ENCODE results near the gene RUSC1.
"Not testable (repeated sequence)": the region's sequence is repeated elsewhere in the genome, so short reads cannot be mapped to it uniquely, and the experiment has no call there.

The RUSC1 gene

GRCh38 chr1:155286544-155286943 is 34.1 kb upstream of the RUSC1 start:
- Histone ChIP-seq H3K4ac (ENCODE audit: low read length) (no peak overlapping the region), H3K18ac (ENCODE audit: low read length) (no peak overlapping the region), H2BK120ac (ENCODE audit: low read depth, low read length) (no peak overlapping the region), H2BK12ac (ENCODE audit: low read length) (no peak overlapping the region), H3K4me1 (ENCODE audit: control insufficient read depth in 2 of 2, insufficient read depth in 1 of 2, low read depth in 1 of 2, low read length in 2 of 2) (no peaks in the 10 kb centered on the region), H3K36me3 (replicated peaks in 1 of 2; ENCODE audit: control insufficient read depth in 2 of 2, insufficient read depth in 2 of 2, low read length in 2 of 2) (peaks cover 2 to 73% of the 10 kb centered on the region in 2 donors), H3K79me1 (ENCODE audit: low read depth, low read length) (peaks cover 1% of the 10 kb centered on the region), H2BK15ac (ENCODE audit: low read length) (no peak overlapping the region), H3K9ac (ENCODE audit: low read depth, low read length, poor library complexity) (no peak overlapping the region), H2BK5ac (ENCODE audit: low read length) (no peak overlapping the region), H3K4me2 (ENCODE audit: insufficient read depth, low read length, poor library complexity, severe bottlenecking) (no peak overlapping the region), H2AFZ (ENCODE audit: low read length) (no peak overlapping the region), H3K14ac (ENCODE audit: low read length) (no peak overlapping the region), H4K8ac (ENCODE audit: low read depth, low read length) (no peak overlapping the region), H3K27me3 (ENCODE audit: control insufficient read depth in 3 of 3, insufficient read depth in 3 of 3, low read depth in 1 of 3, low read length in 3 of 3) (no peaks in the 10 kb centered on the region), H3K23ac (ENCODE audit: low read depth, low read length, poor library complexity) (no peak overlapping the region), H4K91ac (ENCODE audit: low read depth, low read length, poor library complexity) (no peak overlapping the region), H2AK5ac (ENCODE audit: low read depth, low read length) (no peak overlapping the region), H3K9me3 (replicated peaks in 1 of 2; ENCODE audit: control insufficient read depth in 2 of 2, insufficient read depth in 1 of 2, low read depth in 1 of 2, low read length in 2 of 2) (peaks cover 0 to 1% of the 10 kb centered on the region in 2 donors), H3K4me3 (ENCODE audit: low read length in 2 of 2) (no peak overlapping the region), H3K27ac (replicated peaks; ENCODE audit: low read length) (no peak overlapping the region)
- WGBS, 2 donors (ENCODE audit: extremely low coverage in 2 of 2, insufficient read length in 2 of 2, insufficient replicate concordance in 1 of 2): no CpG with 5 or more reads among the region's 2 CpGs
- DNase-seq (ENCODE audit: low spot score): no peak

DNA sequence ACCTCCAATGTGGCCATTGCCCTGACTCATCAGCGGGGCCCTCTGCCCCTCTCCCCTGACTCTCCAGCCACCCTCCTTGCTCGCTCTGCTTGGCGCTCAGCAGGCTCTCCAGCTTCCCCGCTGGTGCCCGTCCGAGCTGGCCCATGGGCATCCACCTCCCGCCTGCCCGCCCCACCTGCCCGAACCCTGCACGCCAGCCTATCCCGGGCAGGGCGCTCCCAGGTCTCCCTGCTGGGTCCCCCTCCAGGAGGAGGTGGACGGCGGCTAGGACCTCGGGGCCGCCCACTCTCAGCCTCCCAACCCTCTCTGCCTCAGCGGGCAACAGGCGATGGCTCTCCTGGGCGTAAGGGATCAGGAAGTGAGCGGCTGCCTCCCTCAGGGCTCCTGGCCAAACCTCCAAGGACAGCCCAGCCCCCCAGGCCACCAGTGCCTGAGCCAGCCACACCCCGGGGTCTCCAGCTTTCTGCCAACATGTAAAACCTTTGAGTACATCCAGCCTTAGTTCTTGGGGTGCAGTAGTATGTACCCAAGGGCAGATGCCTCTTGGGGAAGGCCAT is 32.6 kb upstream of the RUSC1 start:
- Histone ChIP-seq H3K9ac (ENCODE audit: low read depth, low read length, poor library complexity) (peak overlapping the region; percentile 68), H3K4ac (ENCODE audit: low read length) (no peak overlapping the region), H4K91ac (ENCODE audit: low read depth, low read length, poor library complexity) (no peak overlapping the region), H3K4me2 (ENCODE audit: insufficient read depth, low read length, poor library complexity, severe bottlenecking) (no peak overlapping the region), H2BK15ac (ENCODE audit: low read length) (no peak overlapping the region), H3K18ac (ENCODE audit: low read length) (no peak overlapping the region), H2BK12ac (ENCODE audit: low read length) (no peak overlapping the region), H2BK120ac (ENCODE audit: low read depth, low read length) (no peak overlapping the region), H2BK5ac (ENCODE audit: low read length) (no peak overlapping the region), H3K4me3 (ENCODE audit: low read length in 2 of 2) (no peak overlapping the region), H2AK5ac (ENCODE audit: low read depth, low read length) (no peak overlapping the region), H3K4me1 (ENCODE audit: control insufficient read depth in 2 of 2, insufficient read depth in 1 of 2, low read depth in 1 of 2, low read length in 2 of 2) (no peaks in the 10 kb centered on the region), H4K8ac (ENCODE audit: low read depth, low read length) (no peak overlapping the region), H3K79me1 (ENCODE audit: low read depth, low read length) (peaks cover 1% of the 10 kb centered on the region), H3K14ac (ENCODE audit: low read length) (no peak overlapping the region), H3K36me3 (replicated peaks in 1 of 2; ENCODE audit: control insufficient read depth in 2 of 2, insufficient read depth in 2 of 2, low read length in 2 of 2) (peaks cover 2 to 59% of the 10 kb centered on the region in 2 donors), H3K9me3 (replicated peaks in 1 of 2; ENCODE audit: control insufficient read depth in 2 of 2, insufficient read depth in 1 of 2, low read depth in 1 of 2, low read length in 2 of 2) (peaks cover 0 to 1% of the 10 kb centered on the region in 2 donors), H2AFZ (ENCODE audit: low read length) (no peak overlapping the region), H3K27me3 (ENCODE audit: control insufficient read depth in 3 of 3, insufficient read depth in 3 of 3, low read depth in 1 of 3, low read length in 3 of 3) (peaks cover 0 to 4% (median 0%) of the 10 kb centered on the region in 3 experiments), H3K27ac (replicated peaks; ENCODE audit: low read length) (no peak overlapping the region), H3K23ac (ENCODE audit: low read depth, low read length, poor library complexity) (peak overlapping the region; percentile 20)
- no CpG with 5 or more reads among the region's 21 CpGs for WGBS, 2 donors (ENCODE audit: extremely low coverage in 2 of 2, insufficient read length in 2 of 2, insufficient replicate concordance in 1 of 2)
- DNase-seq (ENCODE audit: low spot score): no peak

DNA sequence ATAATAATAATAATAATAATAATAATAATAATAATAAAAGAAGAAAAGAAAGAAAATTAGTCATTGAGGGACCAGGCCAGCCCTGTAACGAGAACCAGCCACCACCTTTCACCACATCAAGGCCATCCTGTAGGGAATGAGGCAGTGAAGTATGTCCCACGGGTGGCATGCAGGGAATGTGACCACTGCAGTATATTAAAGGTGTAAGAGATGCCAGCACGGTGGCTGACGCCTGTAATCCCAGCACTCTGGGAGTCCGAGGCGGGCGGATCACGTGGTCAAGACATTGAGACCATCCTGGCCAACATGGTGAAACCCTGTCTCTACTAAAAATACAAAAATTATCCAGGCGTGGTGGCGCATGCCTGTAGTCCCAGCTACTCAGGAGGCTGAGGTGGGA is 29.7 kb upstream of the RUSC1 start:
- H3K4me2 ChIP-seq (ENCODE audit: insufficient read depth, low read length, poor library complexity, severe bottlenecking); H3K9ac ChIP-seq (ENCODE audit: low read depth, low read length, poor library complexity); H2BK15ac ChIP-seq (ENCODE audit: low read length); H3K18ac ChIP-seq (ENCODE audit: low read length); H3K4me1 ChIP-seq (ENCODE audit: control insufficient read depth in 2 of 2, insufficient read depth in 1 of 2, low read depth in 1 of 2, low read length in 2 of 2); H3K4me3 ChIP-seq (ENCODE audit: low read length in 2 of 2); H3K79me1 ChIP-seq (ENCODE audit: low read depth, low read length); H3K27ac ChIP-seq (replicated peaks; ENCODE audit: low read length); H2AK5ac ChIP-seq (ENCODE audit: low read depth, low read length); H3K14ac ChIP-seq (ENCODE audit: low read length); DNase-seq (ENCODE audit: low spot score); H4K91ac ChIP-seq (ENCODE audit: low read depth, low read length, poor library complexity); H2BK5ac ChIP-seq (ENCODE audit: low read length); H4K8ac ChIP-seq (ENCODE audit: low read depth, low read length); H2BK12ac ChIP-seq (ENCODE audit: low read length); H2BK120ac ChIP-seq (ENCODE audit: low read depth, low read length); H2AFZ ChIP-seq (ENCODE audit: low read length); H3K23ac ChIP-seq (ENCODE audit: low read depth, low read length, poor library complexity); H3K4ac ChIP-seq (ENCODE audit: low read length): not testable (repeated sequence)
- no CpG with 5 or more reads among the region's 10 CpGs for WGBS, 2 donors (ENCODE audit: extremely low coverage in 2 of 2, insufficient read length in 2 of 2, insufficient replicate concordance in 1 of 2)
- peaks cover 0 to 14% of the 10 kb centered on the region in 2 donors for H3K9me3 ChIP-seq (replicated peaks in 1 of 2; ENCODE audit: control insufficient read depth in 2 of 2, insufficient read depth in 1 of 2, low read depth in 1 of 2, low read length in 2 of 2)
- H3K36me3 ChIP-seq (replicated peaks in 1 of 2; ENCODE audit: control insufficient read depth in 2 of 2, insufficient read depth in 2 of 2, low read length in 2 of 2): peaks cover 0 to 32% of the 10 kb centered on the region in 2 donors
- peaks cover 3 to 33% (median 21%) of the 10 kb centered on the region in 3 experiments for H3K27me3 ChIP-seq (ENCODE audit: control insufficient read depth in 3 of 3, insufficient read depth in 3 of 3, low read depth in 1 of 3, low read length in 3 of 3)

- Histone ChIP-seq H3K27me3 (ENCODE audit: control insufficient read depth in 3 of 3, insufficient read depth in 3 of 3, low read depth in 1 of 3, low read length in 3 of 3) (peaks cover 3 to 41% (median 24%) of the 10 kb centered on the region in 3 experiments), H3K14ac (ENCODE audit: low read length) (no peak overlapping the region), H3K18ac (ENCODE audit: low read length) (no peak overlapping the region), H3K4me3 (ENCODE audit: low read length in 2 of 2) (no peak overlapping the region), H2BK120ac (ENCODE audit: low read depth, low read length) (no peak overlapping the region), H2AK5ac (ENCODE audit: low read depth, low read length) (no peak overlapping the region), H3K4ac (ENCODE audit: low read length) (no peak overlapping the region), H2BK12ac (ENCODE audit: low read length) (peak overlapping the region; percentile 80), H3K23ac (ENCODE audit: low read depth, low read length, poor library complexity) (peak overlapping the region; percentile 27), H3K9me3 (replicated peaks in 1 of 2; ENCODE audit: control insufficient read depth in 2 of 2, insufficient read depth in 1 of 2, low read depth in 1 of 2, low read length in 2 of 2) (peaks cover 0 to 15% of the 10 kb centered on the region in 2 donors), H3K4me1 (ENCODE audit: control insufficient read depth in 2 of 2, insufficient read depth in 1 of 2, low read depth in 1 of 2, low read length in 2 of 2) (peaks cover 2 to 3% of the 10 kb centered on the region in 2 donors), H3K4me2 (ENCODE audit: insufficient read depth, low read length, poor library complexity, severe bottlenecking) (no peak overlapping the region), H3K9ac (ENCODE audit: low read depth, low read length, poor library complexity) (no peak overlapping the region), H2BK5ac (ENCODE audit: low read length) (no peak overlapping the region), H3K36me3 (replicated peaks in 1 of 2; ENCODE audit: control insufficient read depth in 2 of 2, insufficient read depth in 2 of 2, low read length in 2 of 2) (peaks cover 0 to 18% of the 10 kb centered on the region in 2 donors), H3K27ac (replicated peaks; ENCODE audit: low read length) (no peak overlapping the region), H4K8ac (ENCODE audit: low read depth, low read length) (no peak overlapping the region), H2BK15ac (ENCODE audit: low read length) (no peak overlapping the region), H2AFZ (ENCODE audit: low read length) (no peak overlapping the region), H4K91ac (ENCODE audit: low read depth, low read length, poor library complexity) (no peak overlapping the region), H3K79me1 (ENCODE audit: low read depth, low read length) (no peaks in the 10 kb centered on the region)
- DNase-seq (ENCODE audit: low spot score): no peak
- no CpG with 5 or more reads among the region's 17 CpGs for WGBS, 2 donors (ENCODE audit: extremely low coverage in 2 of 2, insufficient read length in 2 of 2, insufficient replicate concordance in 1 of 2)
Measured at GRCh38 chr1:155293086-155293749, 27.5 kb upstream of the RUSC1 start.

Measured in neuronal stem cell (in vitro differentiated cells).